Renal cortex interstitium (tissue), 11 donors: ENCODE measurements around the gene RABL2B. TPM values are rescaled to one million over a fixed set of nuclear protein-coding genes. Genes with fewer than 3 reads are reported as not detected.
"Not testable (repeated sequence)": the region's sequence is repeated elsewhere in the genome, so short reads cannot be mapped to it uniquely, and the experiment has no call there.

Source experiments
- DNase-seq, 11 donors: peaks; one replicate each; pipeline ENCODE4 v3.0.0-alpha.2; 2013; ENCODE audit warnings: low read depth in 9 of 11, low spot score in 4 of 11; ENCODE audit errors: extremely low read depth in 1 of 11
- polyA plus RNA-seq, 3 donors: library from polyadenylated mRNA; unstranded; fragments of 120-200 nt; gene quantifications; one replicate each; pipeline ENCODE4 v1.2.1, GENCODE V29; 2013; ENCODE audit not compliant: insufficient read length in 3 of 3

Gene RABL2B
- polyA plus RNA-seq, 3 donors = 57.5 to 83.8 (median 59.5) TPM

- not testable (repeated sequence) for DNase-seq
Measured at GRCh38 chr22:50747521-50747920, 35.9 kb downstream of the RABL2B start.

DNA sequence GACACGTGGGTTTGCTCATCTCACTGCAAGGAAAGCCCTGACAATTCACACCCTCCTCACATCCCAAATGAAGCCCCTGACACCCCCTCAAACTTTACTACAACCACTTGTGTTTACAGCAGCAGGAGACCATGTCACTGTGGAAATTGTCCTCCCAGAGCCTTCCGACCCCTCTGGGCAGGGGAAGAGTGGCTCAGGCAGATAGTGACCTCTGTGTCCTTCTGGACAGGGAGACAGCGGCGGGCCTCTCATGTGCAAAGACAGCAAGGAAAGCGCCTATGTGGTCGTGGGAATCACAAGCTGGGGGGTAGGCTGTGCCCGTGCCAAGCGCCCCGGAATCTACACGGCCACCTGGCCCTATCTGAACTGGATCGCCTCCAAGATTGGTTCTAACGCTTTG lies 39.0 kb downstream of the RABL2B start:
- not testable (repeated sequence) for DNase-seq

- not testable (repeated sequence) for DNase-seq
Measured at GRCh38 chr22:50740714-50741113, 42.7 kb downstream of the RABL2B start.

DNA sequence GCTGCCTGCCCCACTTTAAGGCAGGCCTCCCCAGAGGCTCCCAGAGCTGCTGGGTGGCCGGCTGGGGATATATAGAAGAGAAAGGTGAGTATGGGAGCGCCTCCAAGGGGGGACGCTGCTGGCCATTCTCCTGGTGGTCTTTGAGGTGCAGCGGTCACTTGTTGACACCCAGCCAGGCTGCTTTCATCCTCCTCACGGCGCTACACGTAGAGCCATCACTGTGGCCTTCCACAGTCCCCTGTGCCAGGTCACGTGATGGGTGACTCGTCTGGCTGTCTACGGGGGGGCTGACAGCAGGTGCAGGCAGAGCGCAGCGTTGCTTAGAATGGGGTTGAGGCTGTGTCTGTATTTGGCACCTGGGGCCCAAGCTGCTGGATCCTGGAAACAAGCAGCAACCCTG lies 43.5 kb downstream of the RABL2B start:
- no peak for DNase-seq

DNA sequence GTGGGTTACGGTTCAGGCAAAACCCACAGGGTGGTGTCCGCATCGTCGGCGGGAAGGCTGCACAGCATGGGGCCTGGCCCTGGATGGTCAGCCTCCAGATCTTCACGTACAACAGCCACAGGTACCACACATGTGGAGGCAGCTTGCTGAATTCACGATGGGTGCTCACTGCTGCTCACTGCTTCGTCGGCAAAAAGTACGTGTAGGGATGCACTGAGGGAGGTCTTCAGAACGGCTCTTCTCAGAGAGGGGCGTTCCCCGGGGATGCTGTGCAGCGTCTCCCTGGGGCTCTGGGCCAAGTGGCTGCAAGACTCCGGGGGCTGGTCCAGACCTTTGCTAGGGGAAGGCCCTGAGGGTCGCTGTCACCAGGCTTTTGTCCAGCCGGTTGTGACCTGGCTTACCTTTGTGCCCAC lies 44.2 kb downstream of the RABL2B start:
- no peak for DNase-seq

GRCh38 chr22:50738649-50739227 lies 44.7 kb downstream of the RABL2B start:
- no peak for DNase-seq

- DNase-seq = no peak
Measured at GRCh38 chr22:50737728-50738648, 45.4 kb downstream of the RABL2B start, which contains the start of gene ACR. ACR (plus strand) TSS chr22:50738204; CDS start chr22:50738236, 32 bp downstream.

GRCh38 chr22:50735739-50736030 lies 47.8 kb downstream of the RABL2B start:
- no peak for DNase-seq

GRCh38 chr22:50734986-50735738 lies 48.3 kb downstream of the RABL2B start:
- no peak for DNase-seq

DNA sequence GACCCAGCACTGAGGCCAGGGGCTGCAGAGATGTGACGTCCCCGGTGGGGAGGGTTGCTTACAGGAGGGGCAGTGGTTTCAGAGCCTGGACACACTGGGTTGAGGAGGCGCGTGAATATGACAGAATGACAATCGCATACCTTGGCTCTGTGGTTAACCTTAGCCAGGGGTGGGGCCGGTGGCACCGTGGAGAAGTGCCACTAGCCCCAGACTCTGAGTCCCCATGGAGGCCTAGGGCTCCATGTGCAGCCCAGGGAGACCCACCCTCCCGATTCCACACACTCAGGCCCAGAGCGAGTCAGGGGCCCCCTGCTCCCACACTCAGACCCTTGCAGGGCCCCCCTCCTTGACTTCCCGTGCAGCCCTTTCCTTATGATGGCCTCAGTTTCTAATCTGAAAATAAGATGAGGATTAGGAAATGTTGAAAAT lies 49.1 kb downstream of the RABL2B start:
- DNase-seq = no peak

DNA sequence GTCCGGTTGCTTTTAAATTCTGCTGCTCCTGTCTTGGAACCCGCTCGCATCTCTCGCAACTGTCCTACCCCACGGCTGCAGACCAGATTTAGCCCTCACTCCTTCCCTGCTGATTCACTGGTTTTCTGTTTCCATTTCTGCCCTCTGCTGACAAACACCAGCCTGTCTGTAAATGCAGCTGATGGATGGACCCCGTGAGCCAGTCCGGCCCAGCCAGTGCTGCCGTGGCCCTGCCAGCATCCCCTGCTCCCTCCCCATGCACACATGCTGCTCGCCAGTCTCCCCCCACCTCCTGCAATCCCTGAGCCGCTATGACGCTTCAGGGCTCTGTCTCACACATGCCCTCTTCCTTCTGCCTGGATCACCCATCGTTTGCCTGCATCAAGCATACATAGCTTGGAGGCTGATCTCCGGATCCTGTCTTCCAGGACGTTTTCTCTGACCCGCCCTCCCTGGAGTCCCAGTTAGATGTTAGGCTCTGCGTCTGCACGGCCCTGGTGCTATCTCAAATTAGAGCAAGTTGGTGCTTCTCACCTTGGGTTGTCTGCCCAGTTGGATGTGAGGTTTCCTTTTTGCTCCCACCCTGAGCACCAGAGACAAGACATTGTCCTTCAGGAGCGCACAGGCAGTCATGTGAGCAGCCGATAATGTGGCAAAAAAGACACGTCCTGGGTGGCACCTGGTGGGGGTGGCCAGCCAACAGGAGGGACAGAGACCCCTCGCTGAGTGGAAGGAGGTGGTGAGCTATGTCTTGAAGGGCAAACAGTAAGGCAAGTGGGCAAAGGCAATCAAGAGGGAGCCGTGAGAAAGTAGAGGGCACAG lies 49.7 kb downstream of the RABL2B start:
- no peak for DNase-seq

- no peak for DNase-seq
Measured at GRCh38 chr22:50732681-50733080, 50.8 kb downstream of the RABL2B start.

DNA sequence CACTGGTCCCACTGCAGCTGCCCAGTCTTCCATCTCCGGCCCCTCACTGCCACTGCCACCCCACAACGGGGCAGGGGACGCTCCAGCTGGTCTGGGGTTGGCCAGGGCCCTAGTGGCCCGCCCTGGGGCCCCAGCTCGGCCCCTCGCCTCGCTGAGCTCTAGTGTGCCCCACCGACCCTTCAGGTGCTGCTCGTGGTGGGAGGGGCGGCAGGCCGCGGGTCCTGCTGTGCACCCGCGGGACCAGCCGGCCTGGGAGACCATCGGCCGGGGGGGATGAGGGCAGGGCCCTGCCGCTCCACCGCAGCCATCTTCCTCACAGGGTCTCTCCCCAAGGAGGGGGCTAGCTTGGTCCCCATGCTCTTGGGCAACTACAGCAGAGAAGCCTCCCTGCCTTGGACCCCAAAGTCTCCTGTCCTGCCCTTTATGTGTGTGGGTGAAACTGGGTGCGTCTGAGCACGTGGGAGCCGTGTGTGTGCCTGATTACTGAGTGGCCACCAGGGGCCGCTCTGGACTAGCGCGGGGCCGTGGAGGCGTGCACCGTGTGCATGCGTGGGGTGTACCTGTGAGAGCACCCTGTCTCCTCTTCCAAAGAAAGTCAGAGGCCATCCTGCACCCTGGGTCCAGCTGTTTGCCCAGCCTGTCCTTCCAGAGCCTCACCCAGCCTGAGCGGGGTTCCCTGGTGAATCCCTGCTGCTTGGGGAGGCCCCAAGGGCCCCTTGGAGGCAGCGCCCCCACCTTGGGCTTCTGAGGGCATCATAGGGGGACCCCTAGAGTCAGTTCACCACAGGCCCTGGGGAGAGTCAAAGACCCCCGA lies 51.4 kb downstream of the RABL2B start:
- DNase-seq = no peak

DNA sequence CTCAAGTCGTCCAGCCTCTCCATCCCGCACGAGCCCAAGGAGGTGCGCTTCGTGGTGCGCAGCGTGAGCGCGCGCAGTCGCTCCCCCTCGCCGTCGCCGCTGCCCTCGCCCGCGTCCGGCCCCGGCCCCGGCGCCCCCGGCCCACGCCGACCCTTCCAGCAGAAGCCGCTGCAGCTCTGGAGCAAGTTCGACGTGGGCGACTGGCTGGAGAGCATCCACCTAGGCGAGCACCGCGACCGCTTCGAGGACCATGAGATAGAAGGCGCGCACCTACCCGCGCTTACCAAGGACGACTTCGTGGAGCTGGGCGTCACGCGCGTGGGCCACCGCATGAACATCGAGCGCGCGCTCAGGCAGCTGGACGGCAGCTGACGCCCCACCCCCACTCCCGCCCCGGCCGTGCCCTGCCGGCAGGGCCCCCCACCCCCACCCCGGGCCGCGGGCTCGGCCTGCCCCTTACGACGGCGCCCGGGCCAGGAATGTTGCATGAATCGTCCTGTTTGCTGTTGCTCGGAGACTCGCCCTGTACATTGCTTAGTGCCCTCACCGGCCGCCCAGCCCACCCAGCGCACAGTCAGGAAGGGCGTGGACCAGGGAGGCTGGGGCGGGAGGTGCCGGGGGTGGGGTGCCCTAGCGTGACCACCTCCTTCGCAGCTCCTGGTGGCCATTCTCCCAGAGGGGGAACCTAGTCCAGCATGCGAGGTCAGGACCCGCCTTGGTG lies 52.3 kb downstream of the RABL2B start:
- DNase-seq = no peak

DNA sequence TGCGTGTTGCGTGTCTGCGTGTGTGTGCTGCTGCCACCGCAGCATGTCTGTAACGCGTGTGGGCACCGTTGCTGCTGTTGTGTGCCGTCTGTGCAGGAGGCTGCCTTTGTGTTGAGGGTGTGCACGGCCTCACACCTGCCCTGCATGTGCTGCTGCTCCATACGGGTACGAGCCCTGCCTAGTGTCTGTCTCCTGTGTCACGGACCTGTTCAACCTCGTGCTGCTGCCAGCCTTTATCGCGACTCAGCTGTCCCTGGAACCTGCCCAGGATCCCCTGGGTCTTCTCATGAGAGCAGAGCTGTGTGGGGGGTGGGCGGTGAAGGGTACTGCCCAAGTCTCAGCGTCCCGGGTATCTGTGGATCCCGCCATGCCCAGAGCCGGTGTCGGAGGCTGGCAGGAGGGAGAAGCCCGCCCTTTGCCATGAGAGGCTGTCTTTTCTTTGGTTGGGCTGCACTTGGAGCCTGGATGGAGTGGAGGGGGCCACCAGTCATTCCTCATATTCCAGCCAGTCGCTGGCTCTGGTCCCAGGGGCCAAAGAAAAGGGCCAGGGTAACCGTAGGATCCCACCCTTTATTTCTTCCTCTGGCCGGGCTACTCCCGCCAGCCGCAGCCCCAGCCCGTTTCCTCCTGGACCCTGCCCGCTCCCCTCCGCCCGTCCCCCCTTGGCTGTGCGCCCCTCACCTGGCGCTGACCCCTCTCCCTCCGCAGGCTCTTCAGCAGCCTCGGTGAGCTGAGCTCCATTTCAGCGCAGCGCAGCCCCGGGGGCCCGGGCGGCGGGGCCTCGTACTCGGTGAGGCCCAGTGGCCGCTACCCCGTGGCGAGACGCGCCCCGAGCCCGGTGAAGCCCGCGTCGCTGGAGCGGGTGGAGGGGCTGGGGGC lies 53.2 kb downstream of the RABL2B start:
- no peak for DNase-seq

- DNase-seq = no peak
Measured at GRCh38 chr22:50729391-50730012, 53.9 kb downstream of the RABL2B start.
